GM18502 (cell line): ENCODE results near the gene KCNH1.

Experiments used
- ATAC-seq: cut with Tn5 transposase; IDR thresholded peaks from one replicate; pipeline ENCODE4 v1.9.1; 2021; ENCODE audit warnings: mild to moderate bottlenecking; ENCODE audit not compliant: unreplicated experiment, poor library complexity

KCNH1 gene

GRCh38 chr1:210629276-210629675 lies 504.7 kb downstream of the KCNH1 start:
- no peak for ATAC-seq

- no peak for ATAC-seq
These were observed 506.2 kb downstream of the KCNH1 start for GRCh38 chr1:210627755-210628154.
